Measurements from ENCODE around the gene FCN1. TPM values are rescaled to one million over a fixed set of nuclear protein-coding genes. Genes with fewer than 3 reads are reported as not detected.

The FCN1 gene
- total and polyA plus RNA-seq, 2 experiments from 2014 or later, result not detected

DNA sequence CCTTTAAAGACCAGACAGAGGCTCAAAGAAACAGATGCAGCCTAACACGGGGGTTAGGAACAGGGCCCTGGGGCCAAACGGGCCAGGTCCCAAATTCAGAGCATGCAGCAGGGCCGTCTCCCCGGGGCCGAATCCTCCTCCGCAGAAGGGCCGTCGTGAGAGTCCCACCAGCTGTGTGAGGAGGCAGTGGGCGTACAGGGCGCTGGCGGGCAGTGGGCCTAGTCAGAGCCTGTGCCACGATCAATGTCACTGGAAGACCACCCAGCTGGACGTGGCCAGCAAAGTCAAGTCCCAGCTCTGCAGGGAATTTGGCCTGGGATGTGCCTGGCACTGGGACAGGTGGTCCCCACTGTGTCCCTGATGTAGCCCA is 52.9 kb downstream of the FCN1 start:
- Histone ChIP-seq H3K4me3 (no peak overlapping the region), H3K9me2 (replicated peaks; ENCODE audit: insufficient read depth) (no peaks in the 10 kb centered on the region), H3K9me3 (ENCODE audit: low read depth) (no peaks in the 10 kb centered on the region), H3K79me2 (no peaks in the 10 kb centered on the region), H4K20me1 (ENCODE audit: insufficient read depth, poor library complexity, severe bottlenecking) (no peaks in the 10 kb centered on the region), H3K4me1 (ENCODE audit: insufficient read depth) (no peaks in the 10 kb centered on the region), H2AFZ (no peak overlapping the region), H3K27me3 (no peaks in the 10 kb centered on the region), H3K4me2 (no peak overlapping the region), H3K36me3 (replicated peaks; ENCODE audit: insufficient read depth, low read depth) (no peaks in the 10 kb centered on the region), H3K27ac (no peak overlapping the region)
- DNase-seq (ENCODE audit: low spot score), result no peak
- TF ChIP-seq EZH2phosphoT487 (IDR thresholded peaks at IDR 0.05; ENCODE audit: low read depth, severe bottlenecking, unreplicated experiment), result no peak
- no peak for TF ChIP-seq EZH2 (IDR thresholded peaks at IDR 0.05; ENCODE audit: borderline replicate concordance)
- TF ChIP-seq, protein P1, sequence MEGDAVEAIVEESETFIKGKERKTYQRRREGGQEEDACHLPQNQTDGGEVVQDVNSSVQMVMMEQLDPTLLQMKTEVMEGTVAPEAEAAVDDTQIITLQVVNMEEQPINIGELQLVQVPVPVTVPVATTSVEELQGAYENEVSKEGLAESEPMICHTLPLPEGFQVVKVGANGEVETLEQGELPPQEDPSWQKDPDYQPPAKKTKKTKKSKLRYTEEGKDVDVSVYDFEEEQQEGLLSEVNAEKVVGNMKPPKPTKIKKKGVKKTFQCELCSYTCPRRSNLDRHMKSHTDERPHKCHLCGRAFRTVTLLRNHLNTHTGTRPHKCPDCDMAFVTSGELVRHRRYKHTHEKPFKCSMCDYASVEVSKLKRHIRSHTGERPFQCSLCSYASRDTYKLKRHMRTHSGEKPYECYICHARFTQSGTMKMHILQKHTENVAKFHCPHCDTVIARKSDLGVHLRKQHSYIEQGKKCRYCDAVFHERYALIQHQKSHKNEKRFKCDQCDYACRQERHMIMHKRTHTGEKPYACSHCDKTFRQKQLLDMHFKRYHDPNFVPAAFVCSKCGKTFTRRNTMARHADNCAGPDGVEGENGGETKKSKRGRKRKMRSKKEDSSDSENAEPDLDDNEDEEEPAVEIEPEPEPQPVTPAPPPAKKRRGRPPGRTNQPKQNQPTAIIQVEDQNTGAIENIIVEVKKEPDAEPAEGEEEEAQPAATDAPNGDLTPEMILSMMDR (IDR thresholded peaks at IDR 0.05; ENCODE audit: poor library complexity), result no peak
- WGBS (ENCODE audit: low lambda C conversion rate, missing lambda C conversion rate), result 91% methylated on average over 13 of the region's 13 CpGs

DNA sequence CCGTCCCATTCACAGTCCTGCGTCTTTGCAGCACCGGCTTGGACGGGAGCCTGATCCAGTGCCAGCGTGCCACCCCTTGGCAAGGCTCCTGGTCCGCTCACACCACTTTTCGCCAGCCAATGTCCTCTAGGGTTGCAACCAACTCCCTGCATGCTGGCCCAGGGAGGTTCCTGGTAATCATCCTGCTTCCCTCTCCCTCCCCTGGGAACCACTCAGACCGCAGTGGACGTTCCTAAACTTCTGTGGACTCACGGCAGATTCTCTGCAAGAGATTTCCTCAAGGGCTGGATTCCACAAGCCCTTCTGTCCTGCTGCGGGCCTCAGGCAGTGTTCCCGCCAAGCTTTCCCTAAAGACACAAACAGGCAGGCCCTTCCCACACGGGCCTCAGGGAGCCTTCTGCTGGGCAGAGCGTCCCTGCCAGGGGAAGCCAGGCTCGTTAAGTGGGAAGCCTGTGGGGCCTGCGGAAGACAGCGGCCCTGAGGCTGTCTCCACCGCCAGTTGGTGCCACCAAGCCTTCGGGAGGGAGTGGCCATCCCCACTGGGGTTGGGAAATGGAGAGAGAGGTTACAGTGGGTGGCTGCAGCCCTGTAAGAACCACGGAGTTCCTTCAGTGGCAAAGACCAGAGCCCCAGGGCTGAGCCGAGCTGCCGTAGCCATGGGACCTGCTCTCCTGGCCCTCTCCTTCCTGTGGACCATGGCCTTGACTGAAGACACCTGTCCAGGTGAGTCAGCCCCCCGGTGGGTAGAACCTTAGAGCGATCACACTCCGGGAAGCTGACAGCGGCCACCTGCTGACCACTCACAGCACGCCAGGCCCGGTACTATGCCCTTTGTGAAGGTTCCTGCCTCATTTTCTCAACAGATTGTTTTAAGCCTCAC is 53.5 kb downstream of the FCN1 start:
- WGBS (ENCODE audit: low lambda C conversion rate, missing lambda C conversion rate), result 85% methylated on average over 28 of the region's 28 CpGs
- H3K27ac ChIP-seq, result no peak overlapping the region
- no peaks in the 10 kb centered on the region for H3K9me3 ChIP-seq (ENCODE audit: low read depth)
- TF ChIP-seq EZH2 (IDR thresholded peaks at IDR 0.05; ENCODE audit: borderline replicate concordance) (no peak), EZH2phosphoT487 (IDR thresholded peaks at IDR 0.05; ENCODE audit: low read depth, severe bottlenecking, unreplicated experiment) (no peak)
- TF ChIP-seq, protein P1 (IDR thresholded peaks at IDR 0.05; ENCODE audit: poor library complexity), result no peak
- no peaks in the 10 kb centered on the region for H3K27me3 ChIP-seq
- H3K4me2 ChIP-seq, result no peak overlapping the region
- no peaks in the 10 kb centered on the region for H4K20me1 ChIP-seq (ENCODE audit: insufficient read depth, poor library complexity, severe bottlenecking)
- H3K9me2 ChIP-seq (replicated peaks; ENCODE audit: insufficient read depth), result no peaks in the 10 kb centered on the region
- H3K79me2 ChIP-seq, result no peaks in the 10 kb centered on the region
- DNase-seq (ENCODE audit: low spot score), result no peak
- H3K4me1 ChIP-seq (ENCODE audit: insufficient read depth), result no peaks in the 10 kb centered on the region
- no peak overlapping the region for H2AFZ ChIP-seq
- no peaks in the 10 kb centered on the region for H3K36me3 ChIP-seq (replicated peaks; ENCODE audit: insufficient read depth, low read depth)
- no peak overlapping the region for H3K4me3 ChIP-seq

DNA sequence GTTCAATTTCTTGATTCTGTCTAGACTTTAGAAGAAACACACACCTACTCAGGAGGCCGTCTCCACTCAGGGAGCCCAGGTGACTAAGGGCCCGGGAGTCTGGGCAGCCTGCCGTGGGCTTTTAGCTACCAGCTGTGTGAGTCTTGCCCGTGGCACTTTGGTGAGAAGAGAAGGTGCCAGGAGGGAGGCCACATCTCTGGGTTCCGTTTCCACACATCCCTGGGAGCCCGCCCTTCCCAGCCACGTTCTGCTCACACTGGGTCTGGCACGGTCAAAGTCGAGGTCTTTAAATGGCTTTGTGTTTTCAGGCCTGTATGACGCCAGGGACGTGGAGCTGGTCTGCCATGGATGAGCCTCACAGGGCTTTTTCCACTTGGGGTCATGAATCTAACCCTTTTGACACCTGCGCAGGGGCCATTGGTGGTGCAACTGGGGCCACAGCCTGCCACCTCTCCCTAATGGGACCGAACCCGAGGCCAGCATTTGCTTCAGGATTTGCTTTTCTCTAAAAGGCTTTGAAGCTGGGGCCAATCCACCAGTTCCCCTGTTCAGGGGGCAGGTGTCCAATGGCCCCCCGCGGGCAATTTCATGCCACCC is 54.3 kb downstream of the FCN1 start:
- Histone ChIP-seq H3K27ac (no peak overlapping the region), H4K20me1 (ENCODE audit: insufficient read depth, poor library complexity, severe bottlenecking) (no peaks in the 10 kb centered on the region), H3K4me1 (ENCODE audit: insufficient read depth) (no peaks in the 10 kb centered on the region), H3K4me3 (no peak overlapping the region), H3K27me3 (no peaks in the 10 kb centered on the region), H3K36me3 (replicated peaks; ENCODE audit: insufficient read depth, low read depth) (no peaks in the 10 kb centered on the region), H3K4me2 (no peak overlapping the region), H3K79me2 (no peaks in the 10 kb centered on the region), H3K9me3 (ENCODE audit: low read depth) (no peaks in the 10 kb centered on the region), H2AFZ (no peak overlapping the region), H3K9me2 (replicated peaks; ENCODE audit: insufficient read depth) (no peaks in the 10 kb centered on the region)
- 82% methylated on average over 14 of the region's 16 CpGs for WGBS (ENCODE audit: low lambda C conversion rate, missing lambda C conversion rate)
- no peak for DNase-seq (ENCODE audit: low spot score)
- TF ChIP-seq EZH2phosphoT487 (IDR thresholded peaks at IDR 0.05; ENCODE audit: low read depth, severe bottlenecking, unreplicated experiment) (no peak), EZH2 (IDR thresholded peaks at IDR 0.05; ENCODE audit: borderline replicate concordance) (no peak)
- TF ChIP-seq, protein P1 (IDR thresholded peaks at IDR 0.05; ENCODE audit: poor library complexity), result no peak
